Activated CD4-positive, alpha-beta T cell treated with anti-CD3 and anti-CD28 coated beads for 36 hours (primary cell): Measurements from ENCODE around the gene RBM19. TPM values are rescaled to one million over a fixed set of nuclear protein-coding genes. Genes with fewer than 3 reads are reported as not detected.

Source experiments
- ATAC-seq: fragments of 200-7000 bp; cut with Tn5 transposase; one replicate; pipeline ENCODE4 v1.10.0; 2021; ENCODE audit warnings: mild to moderate bottlenecking, moderate library complexity
- CTCF ChIA-PET: fragments of 350-600 bp; sonication (Branson Sonifier 250); formaldehyde crosslinking; loops from one replicate; lab custom pipeline; 2021; ENCODE audit warnings: antibody characterized with exemption; lab: Charles Lee
- POLR2A ChIA-PET: fragments of 350-600 bp; sonication (Branson Sonifier 250); formaldehyde crosslinking; loops from one replicate; lab custom pipeline; 2021; ENCODE audit warnings: antibody characterized with exemption, inconsistent platforms; lab: Charles Lee
- DNase-seq: peaks from one replicate; pipeline ENCODE4 v3.0.0-alpha.2; 2020
- H3K27ac Mint-ChIP-seq: one replicate; pipeline ENCODE4 v1.8.0; 2021; ENCODE audit warnings: mixed read lengths
- H3K27me3 Mint-ChIP-seq: one replicate; pipeline ENCODE4 v1.8.0; 2021; ENCODE audit warnings: mixed read lengths
- H3K36me3 Mint-ChIP-seq: one replicate; pipeline ENCODE4 v1.8.0; 2021; ENCODE audit warnings: low read depth, mixed read lengths
- H3K4me1 Mint-ChIP-seq: one replicate; pipeline ENCODE4 v1.8.0; 2021; ENCODE audit warnings: mixed read lengths
- H3K4me3 Mint-ChIP-seq: one replicate; pipeline ENCODE4 v1.8.0; 2021; ENCODE audit warnings: mild to moderate bottlenecking, moderate library complexity, mixed read lengths
- H3K9me3 Mint-ChIP-seq: one replicate; pipeline ENCODE4 v1.8.0; 2021; ENCODE audit warnings: low read depth, mixed read lengths
- intact Hi-C, 2 experiments: fragments of 100-400 bp; cut with DNase I in 1 of 2; cut with micrococcal nuclease in 1 of 2; formaldehyde crosslinking; loops; one replicate each; pipeline versions ENCODE4 v1.14.2 to v1.15.1; 2022 to 2024; cut with DNase I, micrococcal nuclease
- total RNA-seq, 2 experiments: library from RNA; stranded (reverse); gene quantifications; one replicate each; pipeline ENCODE4 v1.2.3, GENCODE V29; 2021

Gene RBM19
- total RNA-seq, 2 experiments from 2014 or later, result 79.6 to 93.5 TPM

GRCh38 chr12:113886721-113887120 is 79.4 kb downstream of the RBM19 start:
- ChIA-PET CTCF (no interaction called here), POLR2A (no interaction called here)
- ATAC-seq, result no peak
- Mint-ChIP-seq H3K4me3 (no peak overlapping the region), H3K4me1 (no peaks in the 10 kb centered on the region), H3K36me3 (peaks cover 47% of the 10 kb centered on the region), H3K9me3 (no peaks in the 10 kb centered on the region), H3K27ac (no peak overlapping the region), H3K27me3 (no peaks in the 10 kb centered on the region)
- intact Hi-C loops, result no loop called here
- DNase-seq, result no peak

- intact Hi-C loops, result no loop called here
- no peak overlapping the region for H3K27ac Mint-ChIP-seq
- H3K4me3 Mint-ChIP-seq, result no peak overlapping the region
- no peaks in the 10 kb centered on the region for H3K27me3 Mint-ChIP-seq
- H3K9me3 Mint-ChIP-seq, result no peaks in the 10 kb centered on the region
- H3K4me1 Mint-ChIP-seq, result no peaks in the 10 kb centered on the region
- no peak for DNase-seq
- no peak for ATAC-seq
- ChIA-PET CTCF (no interaction called here), POLR2A (no interaction called here)
- H3K36me3 Mint-ChIP-seq, result peaks cover 40% of the 10 kb centered on the region
Observed at GRCh38 chr12:113884392-113884791, 81.7 kb downstream of the RBM19 start.

DNA sequence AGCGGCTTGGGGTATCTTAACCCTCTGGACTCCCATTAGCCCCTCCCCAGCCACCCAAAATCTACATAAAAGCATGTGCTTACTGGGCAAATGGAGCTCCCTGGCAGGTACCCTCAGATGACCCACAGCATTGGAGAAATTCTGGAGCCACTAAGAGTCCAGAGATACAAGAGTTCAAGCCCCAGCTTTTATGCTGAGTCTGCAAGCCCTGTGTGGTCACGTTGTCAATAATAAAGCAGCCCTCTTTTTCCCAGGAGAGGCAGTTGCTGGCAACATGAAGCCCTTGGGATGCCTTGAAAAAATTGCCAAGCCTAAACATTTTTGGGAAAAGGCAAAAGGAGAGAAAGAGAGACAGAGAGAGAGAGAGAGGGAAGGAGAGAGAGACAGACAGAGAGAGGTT is 83.4 kb downstream of the RBM19 start:
- intact Hi-C loops, result no loop called here
- Mint-ChIP-seq H3K9me3 (no peaks in the 10 kb centered on the region), H3K27ac (no peak overlapping the region), H3K4me3 (no peak overlapping the region), H3K36me3 (peaks cover 34% of the 10 kb centered on the region), H3K4me1 (no peaks in the 10 kb centered on the region), H3K27me3 (no peaks in the 10 kb centered on the region)
- ChIA-PET CTCF (interaction anchor here (0.7 kb wide), 1 partner anchor 395 kb away, joined by 3 read pairs; no protein-coding TSS in a partner anchor), POLR2A (no interaction called here)
- no peak for ATAC-seq
- no peak for DNase-seq

GRCh38 chr12:113880988-113881962 is 84.8 kb downstream of the RBM19 start:
- intact Hi-C loops, result no loop called here

GRCh38 chr12:113880326-113880725 is 85.8 kb downstream of the RBM19 start:
- Mint-ChIP-seq H3K4me1 (no peaks in the 10 kb centered on the region), H3K27ac (no peak overlapping the region), H3K27me3 (no peaks in the 10 kb centered on the region), H3K9me3 (no peaks in the 10 kb centered on the region), H3K4me3 (no peak overlapping the region), H3K36me3 (peaks cover 36% of the 10 kb centered on the region)
- POLR2A ChIA-PET, result no interaction called here
- CTCF ChIA-PET, result interaction anchor here (0.6 kb wide), 1 partner anchor 306 kb away, joined by 3 read pairs; no protein-coding TSS in a partner anchor
- ATAC-seq (no peak), DNase-seq (no peak)
- intact Hi-C loops, result no loop called here

More at GRCh38 chr12:113880988-113881962, 84.8 kb downstream of the RBM19 start:
- ChIA-PET POLR2A (no interaction called here), CTCF (no interaction called here)
- no peak overlapping the region for H3K4me3 Mint-ChIP-seq
- H3K27me3 Mint-ChIP-seq, result no peaks in the 10 kb centered on the region
- no peak for ATAC-seq
- H3K27ac Mint-ChIP-seq, result no peak overlapping the region
- no peaks in the 10 kb centered on the region for H3K4me1 Mint-ChIP-seq
- DNase-seq, result no peak
- H3K36me3 Mint-ChIP-seq, result peaks cover 34% of the 10 kb centered on the region
- no peaks in the 10 kb centered on the region for H3K9me3 Mint-ChIP-seq

DNA sequence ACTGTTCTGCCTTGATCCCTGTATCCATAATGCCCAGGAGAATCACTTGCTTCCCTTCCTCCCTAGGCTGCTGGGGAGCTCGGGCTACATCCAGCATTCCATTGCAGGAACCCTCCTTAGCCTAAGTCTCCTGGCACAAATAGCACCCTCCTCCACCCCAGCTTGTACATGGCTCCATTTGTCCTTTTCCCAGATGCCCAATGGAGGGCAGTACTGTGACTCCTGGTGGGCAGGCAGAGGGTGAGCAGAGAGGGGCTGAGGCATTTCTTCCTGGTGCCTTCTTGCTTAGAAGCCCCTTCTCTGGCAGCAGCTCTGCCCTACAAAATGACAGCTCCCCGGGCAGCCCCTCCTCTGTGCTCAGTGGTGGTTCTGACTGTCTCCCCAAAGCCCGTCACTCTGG is 86.5 kb downstream of the RBM19 start:
- no peaks in the 10 kb centered on the region for H3K9me3 Mint-ChIP-seq
- no peak overlapping the region for H3K4me3 Mint-ChIP-seq
- ChIA-PET CTCF (interaction anchor here (0.6 kb wide), 1 partner anchor 305 kb away, joined by 3 read pairs; no protein-coding TSS in a partner anchor), POLR2A (no interaction called here)
- intact Hi-C loops, result no loop called here
- no peak for ATAC-seq
- peaks cover 35% of the 10 kb centered on the region for H3K36me3 Mint-ChIP-seq
- no peaks in the 10 kb centered on the region for H3K27me3 Mint-ChIP-seq
- DNase-seq, result no peak
- H3K4me1 Mint-ChIP-seq, result no peaks in the 10 kb centered on the region
- no peak overlapping the region for H3K27ac Mint-ChIP-seq

- DNase-seq, result no peak
- intact Hi-C loops, result no loop called here
- Mint-ChIP-seq H3K4me3 (no peak overlapping the region), H3K27me3 (no peaks in the 10 kb centered on the region), H3K9me3 (no peaks in the 10 kb centered on the region), H3K27ac (no peak overlapping the region), H3K36me3 (peaks cover 36% of the 10 kb centered on the region), H3K4me1 (no peaks in the 10 kb centered on the region)
- ChIA-PET CTCF (no interaction called here), POLR2A (no interaction called here)
- no peak for ATAC-seq
Observed at GRCh38 chr12:113877607-113878006, 88.5 kb downstream of the RBM19 start.

DNA sequence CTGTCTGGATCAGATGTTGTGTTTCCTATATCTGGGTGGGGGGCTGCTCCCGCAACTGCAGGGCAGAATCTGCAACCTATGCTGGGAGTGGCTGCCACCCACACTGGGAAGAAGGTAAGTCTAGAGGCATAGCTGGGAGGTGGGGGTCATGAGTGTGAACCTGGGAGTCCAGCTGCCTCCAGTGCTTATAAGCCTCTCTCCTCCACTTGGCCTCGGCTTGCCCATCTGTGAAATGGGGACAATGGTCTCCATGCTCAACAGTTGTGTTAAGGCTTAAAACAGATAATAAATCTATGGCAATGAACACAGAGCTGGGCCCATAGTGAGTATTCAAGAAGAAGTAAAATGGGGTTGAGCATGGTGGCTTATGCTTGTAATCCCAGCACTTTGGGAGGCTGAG is 90.0 kb downstream of the RBM19 start:
- no peak for ATAC-seq
- Mint-ChIP-seq H3K27ac (no peak overlapping the region), H3K27me3 (no peaks in the 10 kb centered on the region), H3K4me3 (no peak overlapping the region), H3K9me3 (no peaks in the 10 kb centered on the region), H3K36me3 (peaks cover 39% of the 10 kb centered on the region), H3K4me1 (no peaks in the 10 kb centered on the region)
- POLR2A ChIA-PET, result no interaction called here
- intact Hi-C loops, result no loop called here
- DNase-seq, result no peak
- CTCF ChIA-PET, result no interaction called here

GRCh38 chr12:113875691-113876090 is 90.4 kb downstream of the RBM19 start:
- intact Hi-C loops, result no loop called here
- H3K4me3 Mint-ChIP-seq, result no peak overlapping the region
- ChIA-PET CTCF (no interaction called here), POLR2A (no interaction called here)
- no peaks in the 10 kb centered on the region for H3K9me3 Mint-ChIP-seq
- H3K27me3 Mint-ChIP-seq, result no peaks in the 10 kb centered on the region
- no peak for DNase-seq
- H3K27ac Mint-ChIP-seq, result no peak overlapping the region
- no peaks in the 10 kb centered on the region for H3K4me1 Mint-ChIP-seq
- peaks cover 40% of the 10 kb centered on the region for H3K36me3 Mint-ChIP-seq
- no peak for ATAC-seq

DNA sequence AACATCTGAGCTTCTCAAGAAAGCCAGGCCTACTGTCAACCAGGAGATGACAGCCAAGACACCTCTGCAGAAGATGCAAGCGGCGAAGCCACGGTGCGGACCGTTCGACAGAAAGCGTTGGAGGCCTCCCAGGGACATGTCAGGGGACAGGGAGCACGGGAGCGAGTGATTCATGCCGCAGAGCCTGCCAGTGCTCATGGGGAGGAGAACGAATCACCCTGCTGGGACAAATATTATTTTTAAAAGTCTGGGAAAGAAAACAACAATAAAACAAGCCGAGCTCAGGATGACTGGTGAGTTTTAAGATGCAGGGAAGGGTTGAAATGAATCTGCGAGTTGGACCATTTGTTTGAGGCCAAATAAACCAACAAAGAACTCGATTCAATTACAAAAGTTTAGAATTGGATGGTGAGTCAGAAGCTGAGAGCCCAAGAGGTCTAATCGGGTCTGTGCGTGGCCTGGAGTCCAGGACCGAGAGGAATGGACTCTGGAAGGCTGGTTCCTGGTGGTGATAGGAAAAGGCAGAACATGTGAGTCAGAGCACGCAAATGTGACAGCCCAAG is 91.0 kb downstream of the RBM19 start:
- no peak for DNase-seq
- Mint-ChIP-seq H3K27me3 (no peaks in the 10 kb centered on the region), H3K4me1 (no peaks in the 10 kb centered on the region), H3K36me3 (peaks cover 38% of the 10 kb centered on the region), H3K27ac (no peak overlapping the region), H3K9me3 (no peaks in the 10 kb centered on the region), H3K4me3 (no peak overlapping the region)
- ChIA-PET POLR2A (no interaction called here), CTCF (interaction anchor here (0.6 kb wide), 1 partner anchor 36 kb away, joined by 4 read pairs; no protein-coding TSS in a partner anchor)
- intact Hi-C loops, result no loop called here
- ATAC-seq, result no peak

DNA sequence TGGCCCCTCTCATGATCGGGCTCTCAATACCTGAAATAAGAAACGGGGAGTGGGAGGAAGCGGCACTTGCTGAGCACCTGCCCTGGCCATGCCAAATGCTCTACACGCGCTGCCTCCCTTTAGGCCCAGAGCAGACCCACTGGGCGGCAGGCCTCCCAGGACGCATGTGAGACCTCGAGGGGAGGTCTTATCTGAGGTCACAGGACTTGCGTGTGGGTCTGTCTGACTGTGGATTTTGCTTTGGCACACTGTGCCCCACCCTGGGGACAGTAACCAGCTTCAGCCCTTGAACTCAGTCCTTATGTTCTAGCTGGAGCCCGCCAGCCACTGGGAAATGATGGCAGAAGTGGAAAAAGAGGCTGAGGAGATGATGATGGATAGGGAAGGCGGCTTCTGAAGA is 91.8 kb downstream of the RBM19 start:
- CTCF ChIA-PET, result interaction anchor here (0.6 kb wide), 1 partner anchor 35 kb away, joined by 4 read pairs; no protein-coding TSS in a partner anchor
- peaks cover 42% of the 10 kb centered on the region for H3K36me3 Mint-ChIP-seq
- DNase-seq, result no peak
- intact Hi-C loops, result no loop called here
- no peak overlapping the region for H3K4me3 Mint-ChIP-seq
- no peaks in the 10 kb centered on the region for H3K9me3 Mint-ChIP-seq
- no peaks in the 10 kb centered on the region for H3K4me1 Mint-ChIP-seq
- no peak overlapping the region for H3K27ac Mint-ChIP-seq
- H3K27me3 Mint-ChIP-seq, result no peaks in the 10 kb centered on the region
- POLR2A ChIA-PET, result no interaction called here
- no peak for ATAC-seq

- H3K27ac Mint-ChIP-seq, result no peak overlapping the region
- H3K36me3 Mint-ChIP-seq, result peaks cover 44% of the 10 kb centered on the region
- intact Hi-C loops, result no loop called here
- CTCF ChIA-PET, result no interaction called here
- ATAC-seq, result no peak
- no peaks in the 10 kb centered on the region for H3K4me1 Mint-ChIP-seq
- no peaks in the 10 kb centered on the region for H3K9me3 Mint-ChIP-seq
- DNase-seq, result no peak
- H3K4me3 Mint-ChIP-seq, result no peak overlapping the region
- no peaks in the 10 kb centered on the region for H3K27me3 Mint-ChIP-seq
- POLR2A ChIA-PET, result no interaction called here
Observed at GRCh38 chr12:113873740-113874139, 92.4 kb downstream of the RBM19 start.
